SH-SY5Y (cell line): Measurements from ENCODE around the gene COA7.

Experiments
- GATA2 ChIP-seq: IDR thresholded peaks from 2 replicates; pipeline ENCODE4 v1.6.1; 2011; ENCODE audit warnings: mild to moderate bottlenecking, low read depth, low read length
- GATA3 ChIP-seq: IDR thresholded peaks from 2 replicates; pipeline ENCODE4 v1.6.1; 2011; ENCODE audit warnings: low read depth, mild to moderate bottlenecking, low read length, moderate library complexity

Gene COA7

GRCh38 chr1:52665006-52665941, 32.9 kb downstream of the COA7 start:
- TF ChIP-seq GATA3: no peak
- TF ChIP-seq GATA2: no peak

GRCh38 chr1:52663716-52664115, 34.4 kb downstream of the COA7 start:
- TF ChIP-seq GATA3 (no peak), GATA2 (no peak)

GRCh38 chr1:52662645-52663313, 35.4 kb downstream of the COA7 start:
- TF ChIP-seq GATA2: no peak

- no peak for TF ChIP-seq GATA2
- TF ChIP-seq GATA3: no peak
These were observed 37.3 kb downstream of the COA7 start for GRCh38 chr1:52660807-52661206.

- TF ChIP-seq GATA2: no peak
- TF ChIP-seq GATA3: no peak
These were observed 38.1 kb downstream of the COA7 start for GRCh38 chr1:52659851-52660596.

- no peak for TF ChIP-seq GATA3
These were observed 38.8 kb downstream of the COA7 start for GRCh38 chr1:52659356-52659755.

- TF ChIP-seq GATA3 (no peak), GATA2 (no peak)
These were observed 39.4 kb downstream of the COA7 start for GRCh38 chr1:52658795-52659194.

- TF ChIP-seq GATA3 (no peak), GATA2 (no peak)
These were observed 40.4 kb downstream of the COA7 start for GRCh38 chr1:52657702-52658101.

GRCh38 chr1:52654063-52654462, 44.1 kb downstream of the COA7 start:
- TF ChIP-seq GATA2: no peak
- TF ChIP-seq GATA3: no peak

GRCh38 chr1:52653207-52653849, 44.8 kb downstream of the COA7 start:
- no peak for TF ChIP-seq GATA2
- no peak for TF ChIP-seq GATA3

- no peak for TF ChIP-seq GATA2
- TF ChIP-seq GATA3: no peak
These were observed 46.2 kb downstream of the COA7 start for GRCh38 chr1:52651904-52652303.

GRCh38 chr1:52645261-52645660, 52.9 kb downstream of the COA7 start:
- no peak for TF ChIP-seq GATA3
- no peak for TF ChIP-seq GATA2

GRCh38 chr1:52641307-52641706, 56.8 kb downstream of the COA7 start:
- TF ChIP-seq GATA3 (no peak), GATA2 (no peak)

- TF ChIP-seq GATA3: no peak
- no peak for TF ChIP-seq GATA2
These were observed 57.5 kb downstream of the COA7 start for GRCh38 chr1:52640697-52641096.
